Measurements from ENCODE around the gene C16orf87.

DNA sequence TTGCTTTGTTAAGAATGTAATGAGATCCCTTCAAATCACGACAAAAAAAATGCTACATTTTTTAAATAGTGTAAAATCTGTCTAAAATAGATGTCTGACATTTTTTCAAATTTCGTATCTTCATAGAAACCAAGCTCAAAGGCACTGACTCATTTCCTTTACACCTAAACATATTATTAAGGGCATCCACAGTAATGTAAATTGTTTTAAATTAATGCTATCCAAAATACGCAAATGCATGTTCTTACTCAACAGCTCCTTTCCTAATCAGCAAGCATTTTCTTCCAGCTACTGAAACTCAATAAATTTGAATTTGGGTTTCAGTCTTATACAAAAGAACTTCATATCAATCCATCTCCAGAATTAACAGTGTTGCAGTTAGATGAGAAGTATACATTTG, 4.3 kb downstream of the C16orf87 start:
- TF ChIP-seq, protein P1, sequence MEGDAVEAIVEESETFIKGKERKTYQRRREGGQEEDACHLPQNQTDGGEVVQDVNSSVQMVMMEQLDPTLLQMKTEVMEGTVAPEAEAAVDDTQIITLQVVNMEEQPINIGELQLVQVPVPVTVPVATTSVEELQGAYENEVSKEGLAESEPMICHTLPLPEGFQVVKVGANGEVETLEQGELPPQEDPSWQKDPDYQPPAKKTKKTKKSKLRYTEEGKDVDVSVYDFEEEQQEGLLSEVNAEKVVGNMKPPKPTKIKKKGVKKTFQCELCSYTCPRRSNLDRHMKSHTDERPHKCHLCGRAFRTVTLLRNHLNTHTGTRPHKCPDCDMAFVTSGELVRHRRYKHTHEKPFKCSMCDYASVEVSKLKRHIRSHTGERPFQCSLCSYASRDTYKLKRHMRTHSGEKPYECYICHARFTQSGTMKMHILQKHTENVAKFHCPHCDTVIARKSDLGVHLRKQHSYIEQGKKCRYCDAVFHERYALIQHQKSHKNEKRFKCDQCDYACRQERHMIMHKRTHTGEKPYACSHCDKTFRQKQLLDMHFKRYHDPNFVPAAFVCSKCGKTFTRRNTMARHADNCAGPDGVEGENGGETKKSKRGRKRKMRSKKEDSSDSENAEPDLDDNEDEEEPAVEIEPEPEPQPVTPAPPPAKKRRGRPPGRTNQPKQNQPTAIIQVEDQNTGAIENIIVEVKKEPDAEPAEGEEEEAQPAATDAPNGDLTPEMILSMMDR (IDR thresholded peaks at IDR 0.05), result no peak
- no peak for TF ChIP-seq POLR2A (IDR thresholded peaks at IDR 0.05)
